IMR-90 (cell line): Measurements from ENCODE around the gene UVSSA. TPM values are rescaled to one million over a fixed set of nuclear protein-coding genes. Genes with fewer than 3 reads are reported as not detected.

Experiments
- ATAC-seq: fragments of 200-7000 bp; cut with Tn5 transposase; 2 replicates; pipeline ENCODE4 v1.9.1; 2020; ENCODE audit warnings: low read depth, mild to moderate bottlenecking, moderate library complexity
- BruUV-seq: library from RNA; stranded (reverse); fragments of 400-500 nt; replicated peaks from 2 replicates; lab custom pipeline; 2021; lab: Mats Ljungman, UMichigan
- CTCF ChIA-PET: fragments of 300-600 bp; formaldehyde crosslinking; extraction: SDS; loops from one replicate; lab custom pipeline; 2021; ENCODE audit warnings: antibody characterized with exemption; lab: Yijun Ruan, JAX
- POLR2A ChIA-PET: fragments of 300-600 bp; sonication (Branson Sonifier 250); formaldehyde crosslinking; loops from one replicate; lab custom pipeline; 2022; ENCODE audit warnings: antibody characterized with exemption; ENCODE audit not compliant: unreplicated experiment; lab: Charles Lee
- DNase-seq: peaks from one replicate; pipeline ENCODE4 v3.0.0; 2013
- H2AFZ ChIP-seq: replicated peaks from 2 replicates; pipeline ENCODE3; 2013; ENCODE audit warnings: low read length, mild to moderate bottlenecking; ENCODE audit not compliant: poor library complexity
- H2AK5ac ChIP-seq: 2 replicates; pipeline ENCODE4 v1.6.1; 2013; ENCODE audit warnings: low read depth, low read length, inconsistent platforms
- H2AK9ac ChIP-seq: replicated peaks from 2 replicates; pipeline ENCODE3; 2013; ENCODE audit warnings: mild to moderate bottlenecking, low read depth, low read length, moderate library complexity; ENCODE audit not compliant: poor library complexity
- H2BK120ac ChIP-seq: 2 replicates; pipeline ENCODE4 v1.6.1; 2013; ENCODE audit warnings: low read depth, low read length, inconsistent platforms
- H2BK15ac ChIP-seq: 3 replicates; pipeline ENCODE4 v1.6.1; 2013; ENCODE audit warnings: low read depth, low read length, inconsistent platforms
- H2BK20ac ChIP-seq: 2 replicates; pipeline ENCODE4 v1.6.1; 2013; ENCODE audit warnings: low read depth, mild to moderate bottlenecking, inconsistent platforms, low read length, moderate library complexity
- H2BK5ac ChIP-seq: 2 replicates; pipeline ENCODE4 v1.6.1; 2013; ENCODE audit warnings: mild to moderate bottlenecking, low read depth, low read length, inconsistent platforms; ENCODE audit not compliant: poor library complexity, severe bottlenecking
- H3K14ac ChIP-seq: replicated peaks from 2 replicates; pipeline ENCODE4 v1.6.1; 2013; ENCODE audit warnings: low read depth, low read length, inconsistent platforms
- H3K18ac ChIP-seq: 2 replicates; pipeline ENCODE4 v1.6.1; 2013; ENCODE audit warnings: low read depth, low read length, control low read depth
- H3K23ac ChIP-seq: 2 replicates; pipeline ENCODE4 v1.6.1; 2013; ENCODE audit warnings: low read depth, low read length, inconsistent platforms
- H3K27ac ChIP-seq: 2 replicates; pipeline ENCODE4 v1.5.1; 2013; ENCODE audit warnings: mild to moderate bottlenecking, control low read depth, low read length; ENCODE audit not compliant: insufficient read depth
- H3K27me3 ChIP-seq: 2 replicates; pipeline ENCODE4 v1.6.1; 2013; ENCODE audit warnings: low read length; ENCODE audit not compliant: control insufficient read depth, insufficient read depth
- H3K36me3 ChIP-seq: 2 replicates; pipeline ENCODE4 v1.6.1; 2013; ENCODE audit warnings: low read length, mixed read lengths; ENCODE audit not compliant: control insufficient read depth, insufficient read depth
- H3K4ac ChIP-seq: 2 replicates; pipeline ENCODE4 v1.6.1; 2013; ENCODE audit warnings: low read depth, low read length, inconsistent platforms
- H3K4me1 ChIP-seq: 2 replicates; pipeline ENCODE4 v1.6.1; 2013; ENCODE audit warnings: low read length, mixed read lengths; ENCODE audit not compliant: control insufficient read depth, insufficient read depth
- H3K4me2 ChIP-seq: 2 replicates; pipeline ENCODE4 v1.6.1; 2013; ENCODE audit warnings: low read depth, mild to moderate bottlenecking, control low read depth, low read length, moderate library complexity
- H3K4me3 ChIP-seq: 2 replicates; pipeline ENCODE4 v1.5.1; 2013; ENCODE audit warnings: low read depth, mild to moderate bottlenecking, control low read depth, low read length, moderate library complexity; ENCODE audit not compliant: insufficient read depth
- H3K56ac ChIP-seq: 2 replicates; pipeline ENCODE4 v1.6.1; 2013; ENCODE audit warnings: low read length, inconsistent platforms; ENCODE audit not compliant: insufficient read depth; ENCODE audit errors: extremely low read depth
- H3K79me1 ChIP-seq, 2 experiments: 2 replicates each; pipeline ENCODE4 v1.6.1; 2013; ENCODE audit warnings: low read length in 2 of 2, inconsistent platforms in 1 of 2, low read depth in 1 of 2
- H3K9ac ChIP-seq: 2 replicates; pipeline ENCODE4 v1.6.1; 2013; ENCODE audit warnings: low read depth, low read length, control low read depth
- H3K9me1 ChIP-seq: 2 replicates; pipeline ENCODE4 v1.6.1; 2013; ENCODE audit warnings: low read length, inconsistent platforms; ENCODE audit not compliant: insufficient read depth
- H3K9me3 ChIP-seq: 2 replicates; pipeline ENCODE4 v1.6.1; 2013; ENCODE audit warnings: low read length; ENCODE audit not compliant: control insufficient read depth, insufficient read depth
- H4K20me1 ChIP-seq: 2 replicates; pipeline ENCODE4 v1.6.1; 2013; ENCODE audit warnings: low read length, inconsistent platforms; ENCODE audit not compliant: insufficient read depth
- H4K5ac ChIP-seq: 2 replicates; pipeline ENCODE4 v1.6.1; 2013; ENCODE audit warnings: mild to moderate bottlenecking, low read depth, low read length, control low read depth
- H4K8ac ChIP-seq, 2 experiments: 2 replicates each; pipeline ENCODE4 v1.6.1; 2013; ENCODE audit warnings: low read depth in 2 of 2, low read length in 2 of 2, control low read depth in 1 of 2, inconsistent platforms in 1 of 2
- H4K91ac ChIP-seq: 2 replicates; pipeline ENCODE4 v1.6.1; 2013; ENCODE audit warnings: low read depth, low read length, inconsistent platforms; ENCODE audit not compliant: insufficient read depth
- FOS ChIP-seq: fragments of 150-350 bp; IDR thresholded peaks from 2 replicates; pipeline ENCODE4 v1.6.1; 2016; ENCODE audit warnings: low read depth, low read length
- POLR2A ChIP-seq: IDR thresholded peaks from 2 replicates; pipeline ENCODE4 v1.6.1; 2012; ENCODE audit warnings: mild to moderate bottlenecking, low read depth, low read length
- RAD21 ChIP-seq: IDR thresholded peaks from 2 replicates; pipeline ENCODE4 v1.6.1; 2012; ENCODE audit warnings: low read length, improper control_type of control experiment
- SMC3 ChIP-seq: fragments of 150-350 bp; IDR thresholded peaks from 2 replicates; pipeline ENCODE4 v1.6.1; 2016; ENCODE audit warnings: low read depth, mild to moderate bottlenecking, antibody characterized with exemption, low read length, moderate library complexity
- WGBS, 2 experiments: methylation state at CpG; one replicate each; pipeline versions ENCODE4 v1.1.5 to v1.1.7; 2013; ENCODE audit warnings: missing lambda C conversion rate in 2 of 2; ENCODE audit not compliant: insufficient read length in 1 of 2; ENCODE audit errors: extremely low coverage in 2 of 2; 5-methylcytosine and 5-hydroxymethylcytosine counted together
- dilution Hi-C: fragments of 300-500 bp; cut with HindIII; formaldehyde crosslinking; loops from one replicate; pipeline ENCODE4 v1.14.3; 2018; ENCODE audit warnings: low sequenced_read_pairs; ENCODE audit not compliant: unreplicated experiment
- in situ Hi-C: fragments of 300-500 bp; cut with MboI; formaldehyde crosslinking; loops from 3 replicates; pipeline ENCODE4 v1.14.3; 2019; ENCODE audit warnings: low sequenced_read_pairs, inconsistent platforms, mixed read lengths
- intact Hi-C: fragments of 100-400 bp; cut with micrococcal nuclease; formaldehyde crosslinking; loops from 2 replicates; pipeline ENCODE4 v1.10.0; 2022
- polyA plus RNA-seq, 3 experiments: library from polyadenylated mRNA; depleted of rRNA; stranded (reverse); fragments of >200 nt; gene quantifications; 2 replicates each; pipeline ENCODE4 v1.2.3, GENCODE V29; 2012; ENCODE audit warnings: low replicate concordance in 1 of 3
- total RNA-seq: library from RNA; depleted of rRNA; stranded (reverse); fragments of >200 nt; gene quantifications from 2 replicates; pipeline ENCODE4 v1.2.3, GENCODE V29; 2012
- TF ChIP-seq, protein P1 (sequence below): fragments of 150-350 bp; IDR thresholded peaks from 2 replicates; pipeline ENCODE4 v1.6.1; 2017; ENCODE audit warnings: mild to moderate bottlenecking, antibody characterized with exemption, low read length, low read depth

Gene UVSSA
- total and polyA plus RNA-seq, 2 of the 4 experiments (the other 2 are of a cell fraction): 1.4 to 8.4 TPM

DNA sequence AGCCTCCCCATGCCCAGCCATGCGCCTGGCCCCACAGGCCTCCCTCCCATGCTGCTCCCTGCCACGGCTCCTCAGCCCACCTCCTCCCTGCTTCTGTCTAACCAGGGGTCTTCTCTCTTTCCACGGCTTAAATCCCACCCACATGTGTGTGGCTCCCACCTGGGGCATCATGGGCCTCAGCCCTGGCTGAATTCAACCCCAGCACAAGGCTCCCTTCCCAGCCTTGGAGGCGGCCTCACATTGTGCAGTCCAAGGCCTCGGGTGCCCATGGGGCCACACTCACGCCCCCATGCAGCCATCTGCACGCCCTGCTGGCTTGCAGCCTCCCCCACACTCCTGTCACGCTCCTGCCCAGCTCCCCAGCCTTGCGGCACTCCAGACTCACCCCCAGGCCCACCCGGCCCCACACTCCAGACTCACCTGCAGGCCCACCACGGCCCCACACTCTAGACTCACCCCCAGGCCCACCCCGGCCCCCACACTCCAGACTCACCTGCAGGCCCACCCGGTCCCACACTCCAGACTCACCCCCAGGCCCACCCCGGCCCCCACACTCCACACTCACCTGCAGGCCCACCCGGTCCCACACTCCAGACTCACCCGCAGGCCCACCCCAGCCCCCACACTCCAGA lies 30.4 kb upstream of the UVSSA start:
- ChIA-PET CTCF (no interaction called here), POLR2A (no interaction called here)
- Histone ChIP-seq H2AK5ac (no peak overlapping the region), H3K14ac (no peak overlapping the region), H4K5ac (no peak overlapping the region), H2BK15ac (no peak overlapping the region), H3K79me1 (peaks cover 19 to 64% of the 10 kb centered on the region in 2 experiments), H2BK20ac (no peak overlapping the region), H3K36me3 (peaks cover 55% of the 10 kb centered on the region), H3K9me3 (no peaks in the 10 kb centered on the region), H3K23ac (no peak overlapping the region), H3K18ac (no peak overlapping the region), H4K8ac (no peak overlapping the region), H3K56ac (no peak overlapping the region), H2BK120ac (no peak overlapping the region), H3K4ac (no peak overlapping the region), H3K9ac (no peak overlapping the region), H3K4me1 (no peaks in the 10 kb centered on the region), H4K20me1 (peaks cover 8% of the 10 kb centered on the region), H2AFZ (no peak overlapping the region), H3K27me3 (no peaks in the 10 kb centered on the region), H4K91ac (no peak overlapping the region), H3K9me1 (peaks cover 7% of the 10 kb centered on the region; the same call in 1 of the 2 replicates), H2BK5ac (no peak overlapping the region), H3K4me2 (no peak overlapping the region), H3K4me3 (no peak overlapping the region), H3K27ac (no peak overlapping the region), H2AK9ac (no peak overlapping the region)
- in situ Hi-C loops: no loop called here
- ATAC-seq (no peak), DNase-seq (no peak)
- dilution Hi-C loops: no loop called here
- BruUV-seq: no TSS peak
- intact Hi-C loops: no loop called here
- WGBS, 2 experiments: 86% methylated on average over 8 of the region's 16 CpGs; no CpG with 5 or more reads in 1 of the 2 experiments
- no peak for TF ChIP-seq FOS
- TF ChIP-seq SMC3: no peak
- TF ChIP-seq POLR2A: no peak
- TF ChIP-seq, protein P1, sequence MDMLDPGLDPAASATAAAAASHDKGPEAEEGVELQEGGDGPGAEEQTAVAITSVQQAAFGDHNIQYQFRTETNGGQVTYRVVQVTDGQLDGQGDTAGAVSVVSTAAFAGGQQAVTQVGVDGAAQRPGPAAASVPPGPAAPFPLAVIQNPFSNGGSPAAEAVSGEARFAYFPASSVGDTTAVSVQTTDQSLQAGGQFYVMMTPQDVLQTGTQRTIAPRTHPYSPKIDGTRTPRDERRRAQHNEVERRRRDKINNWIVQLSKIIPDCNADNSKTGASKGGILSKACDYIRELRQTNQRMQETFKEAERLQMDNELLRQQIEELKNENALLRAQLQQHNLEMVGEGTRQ: no peak
- no peak for TF ChIP-seq RAD21
